SK-N-SH treated with all-trans-retinoic acid at 6 μM for 48 hours (cell line): ENCODE measurements around the gene HEPN1.

Experiments used
- OSR1 ChIP-seq: fragments of 250-450 bp; sonication (Bioruptor Pico); IDR thresholded peaks from 2 replicates; pipeline ENCODE4 v1.8.0; 2022; ENCODE audit warnings: moderate library complexity, mild to moderate bottlenecking, inconsistent platforms
- PATZ1 ChIP-seq: fragments of 250-450 bp; sonication (Bioruptor Pico); IDR thresholded peaks from 2 replicates; pipeline ENCODE4 v1.8.0; 2020; ENCODE audit warnings: mild to moderate bottlenecking, moderate library complexity, borderline replicate concordance
- RARB ChIP-seq: fragments of 250-450 bp; sonication (Bioruptor Pico); IDR thresholded peaks from 2 replicates; pipeline ENCODE4 v1.8.0; 2021; ENCODE audit warnings: mild to moderate bottlenecking, moderate library complexity
- TCF4 ChIP-seq: fragments of 250-450 bp; sonication (Bioruptor Pico); IDR thresholded peaks from 2 replicates; pipeline ENCODE4 v1.8.0; 2021; ENCODE audit warnings: mild to moderate bottlenecking, moderate library complexity, borderline replicate concordance
- ZFP3 ChIP-seq: fragments of 250-450 bp; sonication (Bioruptor Pico); IDR thresholded peaks from 2 replicates; pipeline ENCODE4 v1.5.0; 2020; ENCODE audit warnings: mild to moderate bottlenecking, moderate library complexity

DNA sequence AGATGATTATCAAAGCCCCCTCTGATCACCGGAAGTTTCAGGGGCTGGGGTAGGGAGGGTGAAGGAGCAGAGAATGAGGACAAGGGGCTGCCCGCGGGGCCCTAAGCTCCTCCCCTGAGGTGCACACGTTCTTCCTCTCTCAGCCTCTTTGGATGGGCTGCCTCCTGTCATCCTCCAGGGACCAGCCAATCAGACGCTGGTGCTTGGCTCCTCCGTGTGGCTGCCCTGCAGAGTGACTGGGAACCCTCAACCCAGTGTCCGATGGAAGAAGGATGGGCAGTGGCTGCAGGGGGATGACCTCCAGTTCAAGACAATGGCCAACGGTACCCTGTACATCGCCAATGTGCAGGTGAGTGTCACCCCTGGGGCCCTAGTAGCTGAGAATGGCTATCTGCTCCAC lies 46.3 kb upstream of the HEPN1 start:
- TF ChIP-seq ZFP3 (CRISPR knock-in tag) (no peak), OSR1 (CRISPR knock-in tag) (no peak), TCF4 (CRISPR knock-in tag) (no peak), RARB (CRISPR knock-in tag) (no peak), PATZ1 (CRISPR knock-in tag) (no peak)
